NK-92 treated with Interleukin-12 subunit alpha and Interleukin-12 subunit beta, amount 100 ng/mL, for 24 hours (cell line): Measurements from ENCODE around the gene SLC25A12.
"Not testable (repeated sequence)": the region's sequence is repeated elsewhere in the genome, so short reads cannot be mapped to it uniquely, and the experiment has no call there.

Experiments
- DNase-seq: peaks from one replicate; lab custom pipeline; 2025; lab: John Stamatoyannopoulos, UW

Gene SLC25A12

GRCh38 chr2:171788316-171788993, 105.6 kb downstream of the SLC25A12 start:
- no peak for DNase-seq

GRCh38 chr2:171787333-171788072, 106.5 kb downstream of the SLC25A12 start:
- DNase-seq = no peak

GRCh38 chr2:171785450-171785849, 108.6 kb downstream of the SLC25A12 start:
- no peak for DNase-seq

GRCh38 chr2:171778515-171778914, 115.5 kb downstream of the SLC25A12 start:
- DNase-seq = no peak

- not testable (repeated sequence) for DNase-seq
Observed at GRCh38 chr2:171774581-171774980, 119.5 kb downstream of the SLC25A12 start.

- DNase-seq = no peak
Observed at GRCh38 chr2:171772373-171772772, 121.7 kb downstream of the SLC25A12 start.

- no peak for DNase-seq
Observed at GRCh38 chr2:171771463-171771862, 122.6 kb downstream of the SLC25A12 start.

- DNase-seq = no peak
Observed at GRCh38 chr2:171763602-171764001, 130.4 kb downstream of the SLC25A12 start.

- no peak for DNase-seq
Observed at GRCh38 chr2:171762879-171763573, 131.0 kb downstream of the SLC25A12 start.

- not testable (repeated sequence) for DNase-seq
Observed at GRCh38 chr2:171761176-171761575, 132.9 kb downstream of the SLC25A12 start.

GRCh38 chr2:171758762-171759161, 135.3 kb downstream of the SLC25A12 start:
- DNase-seq = not testable (repeated sequence)

GRCh38 chr2:171754254-171754939, 139.6 kb downstream of the SLC25A12 start:
- no peak for DNase-seq

- no peak for DNase-seq
Observed at GRCh38 chr2:171747371-171747770, 146.7 kb downstream of the SLC25A12 start.

- no peak for DNase-seq
Observed at GRCh38 chr2:171745806-171746205, 148.2 kb downstream of the SLC25A12 start.

GRCh38 chr2:171745141-171745540, 148.9 kb downstream of the SLC25A12 start:
- DNase-seq = no peak

- no peak for DNase-seq
Observed at GRCh38 chr2:171742760-171743159, 151.3 kb downstream of the SLC25A12 start.

- no peak for DNase-seq
Observed at GRCh38 chr2:171741189-171741588, 152.9 kb downstream of the SLC25A12 start.

- no peak for DNase-seq
Observed at GRCh38 chr2:171735991-171736710, 157.9 kb downstream of the SLC25A12 start.
